T-helper 1 cell treated with Interleukin-12 subunit alpha and Interleukin-12 subunit beta and Interleukin-4 antibody, amounts not matched to agents 30 ng/mL and 1 ng/mL, for 36 hours (primary cell): ENCODE results near the gene RNLS. TPM values are rescaled to one million over a fixed set of nuclear protein-coding genes. Genes with fewer than 3 reads are reported as not detected.

Source experiments
- intact Hi-C: fragments of 100-400 bp; cut with micrococcal nuclease; formaldehyde crosslinking; loops from one replicate; pipeline ENCODE4 v1.15.1; 2024
- total RNA-seq: library from RNA; stranded (reverse); gene quantifications from 2 replicates; pipeline ENCODE4 v1.2.3, GENCODE V29; 2022

RNLS gene
- total RNA-seq, 1 donor from 2014 or later: 2.1 TPM

GRCh38 chr10:88439932-88440331, 143.2 kb downstream of the RNLS start:
- intact Hi-C loops: no loop called here

GRCh38 chr10:88437411-88437810, 145.7 kb downstream of the RNLS start:
- intact Hi-C loops: no loop called here

- intact Hi-C loops: no loop called here
Measured at GRCh38 chr10:88433565-88434186, 149.4 kb downstream of the RNLS start.

GRCh38 chr10:88431103-88431502, 152.0 kb downstream of the RNLS start:
- intact Hi-C loops: no loop called here

DNA sequence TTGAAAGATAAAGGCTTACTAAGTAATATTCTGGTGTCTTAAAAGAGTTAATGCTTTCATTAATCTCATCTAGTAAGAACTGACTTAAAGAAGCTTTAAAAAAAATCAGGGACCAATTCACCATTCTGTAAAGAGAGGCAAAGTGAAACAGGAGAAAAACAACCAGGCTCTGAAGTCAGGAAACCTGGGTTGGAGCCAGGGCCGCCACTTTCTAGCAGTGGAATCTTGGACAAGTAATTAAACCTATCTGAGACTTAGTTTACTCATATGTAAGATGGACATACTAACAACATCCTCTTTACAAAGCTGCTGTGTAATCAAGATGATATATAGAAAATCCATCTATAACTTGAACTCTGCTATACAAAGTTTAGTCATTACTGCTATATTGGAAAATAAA, 154.1 kb downstream of the RNLS start:
- intact Hi-C loops: no loop called here

DNA sequence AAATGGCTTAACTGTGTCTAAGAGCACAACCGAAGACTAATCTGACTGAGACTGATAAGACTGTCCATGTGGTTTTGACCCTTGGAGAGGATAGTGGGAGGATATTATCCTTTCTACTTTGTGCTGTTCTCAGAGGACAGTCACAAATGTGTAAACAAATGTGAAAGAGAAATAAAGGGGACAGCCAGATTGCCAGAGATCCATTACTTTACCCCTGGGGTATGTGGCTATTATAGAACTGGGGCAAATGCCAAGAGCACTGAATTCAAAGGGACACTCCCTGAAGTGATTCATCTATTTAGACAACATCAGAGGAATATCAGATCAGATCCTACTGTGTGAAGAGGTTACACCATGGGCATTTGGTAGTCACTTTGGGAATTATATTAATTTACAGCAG, 154.7 kb downstream of the RNLS start:
- intact Hi-C loops: no loop called here

DNA sequence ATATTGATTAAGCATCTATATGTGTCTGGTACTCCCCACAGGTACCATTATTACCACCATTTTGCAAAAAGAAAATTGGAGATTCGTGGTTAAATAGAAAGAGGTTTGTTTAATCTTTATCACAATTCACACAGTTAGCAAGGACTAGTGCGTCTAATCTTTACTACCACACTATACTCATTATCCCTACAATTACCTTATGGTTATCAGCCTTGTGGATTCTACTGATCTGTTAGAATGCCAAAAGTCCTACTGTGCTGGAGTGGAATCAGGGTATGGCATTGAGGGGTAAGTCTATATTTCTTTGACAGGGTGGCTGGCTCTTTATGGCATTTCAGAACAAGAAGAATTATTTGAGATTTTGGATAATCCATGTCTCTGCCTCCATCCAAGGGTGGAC, 156.1 kb downstream of the RNLS start:
- intact Hi-C loops: no loop called here

GRCh38 chr10:88424881-88425280, 158.2 kb downstream of the RNLS start:
- intact Hi-C loops: no loop called here

DNA sequence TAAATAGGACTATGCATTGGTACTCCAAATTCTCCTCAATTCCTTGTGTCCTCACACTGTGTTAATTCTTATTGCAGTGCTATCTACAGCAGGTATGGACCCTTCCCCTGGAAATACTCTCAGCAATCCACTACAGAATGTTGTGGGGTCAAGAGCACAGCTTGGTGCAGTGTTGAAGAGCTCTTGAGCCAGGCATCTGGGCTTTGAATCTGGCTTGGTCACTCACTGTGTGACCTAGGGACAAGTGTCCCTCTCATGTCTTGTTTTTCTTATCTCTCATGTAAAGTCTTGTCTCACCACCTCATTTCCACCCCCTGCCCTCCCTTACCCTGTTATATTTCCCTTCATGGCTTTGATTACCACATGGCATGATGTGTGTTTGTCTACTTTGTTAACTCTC, 159.4 kb downstream of the RNLS start:
- intact Hi-C loops: no loop called here

GRCh38 chr10:88421590-88421989, 161.5 kb downstream of the RNLS start:
- intact Hi-C loops: no loop called here

GRCh38 chr10:88418871-88419270, 164.2 kb downstream of the RNLS start:
- intact Hi-C loops: no loop called here

GRCh38 chr10:88417387-88418030, 165.6 kb downstream of the RNLS start:
- intact Hi-C loops: no loop called here

GRCh38 chr10:88416801-88417200, 166.3 kb downstream of the RNLS start:
- intact Hi-C loops: no loop called here

GRCh38 chr10:88415533-88416130, 167.5 kb downstream of the RNLS start:
- intact Hi-C loops: no loop called here

- intact Hi-C loops: no loop called here
Measured at GRCh38 chr10:88413412-88413811, 169.7 kb downstream of the RNLS start.

DNA sequence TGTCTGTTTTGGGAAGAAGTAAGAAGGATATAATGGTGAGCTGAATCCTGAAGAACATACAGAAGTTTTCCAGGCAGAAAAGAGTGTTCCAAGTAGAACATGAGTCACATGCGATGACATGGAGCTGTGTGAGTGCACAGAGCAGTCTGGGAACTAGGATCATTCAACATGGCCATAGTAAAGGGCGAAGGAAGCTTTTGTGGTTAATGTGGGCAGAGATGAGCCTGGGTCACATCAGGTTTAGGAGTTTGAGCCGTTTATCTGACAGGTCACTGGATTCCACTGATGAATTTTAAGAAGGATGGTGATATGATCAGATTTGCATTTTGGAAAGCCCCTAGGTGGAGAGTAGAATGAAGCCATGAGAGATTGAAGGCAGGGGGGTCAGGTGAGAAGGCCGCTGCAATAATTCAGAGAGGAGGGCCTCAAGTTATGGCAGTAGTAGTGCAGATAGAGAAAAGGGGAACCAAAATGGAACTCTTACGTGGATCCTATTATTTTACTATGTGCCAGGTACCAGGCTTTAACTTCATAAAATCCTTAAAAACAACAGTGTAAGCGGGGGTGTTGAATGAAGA, 171.3 kb downstream of the RNLS start:
- intact Hi-C loops: no loop called here

DNA sequence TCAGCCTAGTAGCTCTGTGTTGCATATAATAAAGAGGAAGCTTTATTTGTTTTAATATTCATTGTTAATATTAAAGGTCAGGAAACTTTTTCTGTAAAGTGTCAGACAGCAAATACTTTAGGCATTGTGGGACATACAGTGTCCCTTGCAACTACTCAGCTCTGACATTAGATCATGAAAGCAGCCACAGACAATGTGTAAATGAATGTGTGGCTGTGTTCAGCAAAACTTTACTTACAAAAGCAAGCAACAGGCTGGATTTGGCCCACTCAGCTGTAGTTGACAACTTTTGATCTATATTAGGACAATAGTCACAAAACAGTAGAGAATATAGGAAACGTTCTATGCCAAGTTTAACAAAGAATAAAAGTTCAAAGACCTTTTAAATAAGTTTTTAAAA, 173.3 kb downstream of the RNLS start:
- intact Hi-C loops: no loop called here

- intact Hi-C loops: no loop called here
Measured at GRCh38 chr10:88409236-88409635, 173.9 kb downstream of the RNLS start.

DNA sequence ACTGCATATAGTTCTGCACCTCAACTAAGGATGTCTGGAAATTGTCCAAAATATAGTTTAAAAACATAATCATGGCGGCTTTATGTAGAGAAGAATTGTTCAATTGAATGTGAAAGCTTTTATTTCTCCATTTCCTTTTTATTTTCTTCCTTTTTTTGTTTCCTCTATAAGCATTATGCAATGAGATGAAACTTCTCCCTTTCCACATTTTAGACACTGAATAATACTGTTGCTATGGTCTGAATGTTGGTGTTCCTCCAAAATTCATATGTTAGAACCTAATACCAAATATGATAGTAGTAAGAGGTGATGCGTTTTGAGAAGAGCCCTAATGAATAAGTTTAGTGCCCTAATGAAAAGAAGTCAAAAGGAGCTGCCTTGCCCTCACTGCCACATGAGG, 175.0 kb downstream of the RNLS start:
- intact Hi-C loops: no loop called here

DNA sequence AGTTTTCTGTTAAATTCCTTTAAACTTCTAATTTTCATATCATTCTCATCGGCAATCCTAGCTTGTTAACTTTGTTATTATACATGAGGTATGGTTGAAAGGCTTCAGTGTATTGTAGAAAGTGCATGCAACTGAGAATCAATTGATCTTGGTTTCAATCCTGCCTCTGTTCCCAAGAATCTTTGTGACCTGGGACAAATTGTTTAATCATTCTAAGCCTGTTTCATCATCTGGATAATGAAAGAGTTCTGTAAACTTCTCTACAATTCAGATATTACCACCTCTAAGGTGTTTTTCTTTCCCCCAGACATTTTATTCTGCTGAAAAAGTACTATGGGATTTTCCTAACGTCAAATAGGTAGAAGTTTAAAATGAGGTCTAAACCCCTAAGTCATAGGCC, 179.0 kb downstream of the RNLS start:
- intact Hi-C loops: no loop called here

DNA sequence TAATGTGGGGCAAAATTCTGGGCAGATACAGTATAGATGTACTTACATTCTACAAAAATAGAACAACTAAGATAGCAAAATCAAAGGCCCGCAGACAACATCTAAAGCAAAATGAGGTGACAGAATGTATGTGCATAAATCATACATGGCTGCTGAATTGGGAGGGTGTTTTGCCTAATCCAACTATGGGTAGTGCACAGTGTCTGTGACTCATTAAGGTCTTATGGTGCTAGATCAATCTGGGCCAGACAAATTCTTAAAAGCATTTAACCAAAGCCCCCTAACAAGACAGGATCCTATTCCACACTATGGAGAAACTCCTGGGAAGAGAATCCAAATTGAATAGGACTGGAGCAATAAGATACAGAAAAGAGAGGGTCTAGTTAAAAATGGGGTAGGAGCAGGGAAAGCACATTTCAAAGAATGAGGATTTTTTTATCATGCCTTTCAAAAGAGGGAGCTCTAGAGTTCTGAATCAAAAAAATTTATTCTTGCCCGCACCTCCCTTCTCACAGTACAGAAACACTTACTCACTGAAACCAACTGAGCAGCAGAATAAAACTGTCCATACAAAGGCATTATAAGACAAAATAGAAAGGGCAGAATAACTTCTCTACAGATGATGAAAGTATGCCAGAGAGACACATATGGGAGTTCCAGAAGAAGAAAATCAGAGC, 181.3 kb downstream of the RNLS start:
- intact Hi-C loops: no loop called here

DNA sequence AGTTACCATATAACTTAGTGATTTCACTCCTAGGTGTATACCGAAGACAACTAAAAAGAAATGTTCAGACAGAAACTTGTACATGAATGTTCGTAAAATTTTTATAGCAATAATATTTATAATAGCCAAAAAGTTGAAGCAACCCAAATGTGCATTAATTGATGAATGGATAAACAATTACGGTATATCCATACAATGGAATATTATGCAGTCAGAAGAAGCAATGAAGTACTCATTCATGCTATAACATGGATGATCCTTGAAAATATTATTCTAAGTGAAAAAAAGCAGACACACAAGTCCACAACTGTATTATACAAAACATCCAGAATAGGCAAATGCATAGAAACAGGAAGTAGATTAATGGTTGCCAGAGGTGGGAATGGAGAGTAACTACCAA, 183.9 kb downstream of the RNLS start:
- intact Hi-C loops: no loop called here
